Tibial nerve (tissue), 4 donors: ENCODE data around the gene WFDC1. TPM values are rescaled to one million over a fixed set of nuclear protein-coding genes. Genes with fewer than 3 reads are reported as not detected.
A peak's percentile ranks its signal among the peaks of the same experiment; 100 is the strongest.
"Not testable (repeated sequence)": the region's sequence is repeated elsewhere in the genome, so short reads cannot be mapped to it uniquely, and the experiment has no call there.

Source experiments
- DNase-seq, 2 donors: peaks; one replicate each; pipeline ENCODE4 v3.0.0-alpha.2; 2019; ENCODE audit warnings: low spot score in 2 of 2
- H3K27ac ChIP-seq, 4 donors: fragments of 200-600 bp; sonication (generic) in 3 of 4; one replicate each; pipeline ENCODE4 v1.5.1; 2017 to 2019; ENCODE audit warnings: mild to moderate bottlenecking in 1 of 4
- H3K27me3 ChIP-seq, 2 donors: fragments of 200-600 bp; sonication (generic) in 1 of 2; one replicate each; pipeline versions ENCODE4 v1.5.1 to v1.6.0; 2017 to 2019
- H3K36me3 ChIP-seq, 3 donors: fragments of 200-600 bp; sonication (generic); one replicate each; pipeline ENCODE4 v1.5.1; 2018 to 2019
- H3K4me1 ChIP-seq, 4 donors: fragments of 200-600 bp; sonication (generic) in 3 of 4; one replicate each; pipeline ENCODE4 v1.5.1; 2017 to 2019
- H3K4me3 ChIP-seq, 4 donors: fragments of 200-600 bp; sonication (generic) in 3 of 4; one replicate each; pipeline ENCODE4 v1.5.1; 2017 to 2019; ENCODE audit warnings: mild to moderate bottlenecking in 1 of 4, moderate library complexity in 1 of 4
- H3K9me3 ChIP-seq, 4 donors: fragments of 200-600 bp; sonication (generic) in 3 of 4; one replicate each; pipeline ENCODE4 v1.5.1; 2017 to 2019
- EP300 ChIP-seq, 2 donors: sonication (generic); formaldehyde crosslinking; IDR thresholded peaks; one replicate each; pipeline ENCODE4 v1.6.1; 2017; ENCODE audit warnings: antibody characterized with exemption in 2 of 2, mild to moderate bottlenecking in 1 of 2
- POLR2A ChIP-seq, 2 donors: fragments of 450-650 bp; IDR thresholded peaks; one replicate each; pipeline ENCODE4 v1.6.1; 2017; ENCODE audit warnings: antibody characterized with exemption in 2 of 2, mild to moderate bottlenecking in 2 of 2, moderate library complexity in 2 of 2
- WGBS, 2 donors: methylation state at CpG; one replicate each; pipeline ENCODE4 v1.1.5; 2018; 5-methylcytosine and 5-hydroxymethylcytosine counted together
- total RNA-seq, 4 donors: library from RNA; depleted of rRNA; stranded (reverse); fragments of >200 nt; gene quantifications; one replicate each; pipeline ENCODE4 v1.1.0, GENCODE V29; 2016
- TF ChIP-seq, protein P1 (sequence below), 5 experiments: fragments of 200-600 bp in 3 of 5; fragments of 450-650 bp in 2 of 5; sonication (generic) in 3 of 5; IDR thresholded peaks; one replicate each; pipeline ENCODE4 v1.5.1; 2016 to 2019; ENCODE audit warnings: antibody characterized with exemption in 5 of 5, mild to moderate bottlenecking in 3 of 5, moderate library complexity in 2 of 5

WFDC1 gene
- total RNA-seq, 4 donors from 2014 or later, result 3.5 to 4.6 (median 4.2) TPM

DNA sequence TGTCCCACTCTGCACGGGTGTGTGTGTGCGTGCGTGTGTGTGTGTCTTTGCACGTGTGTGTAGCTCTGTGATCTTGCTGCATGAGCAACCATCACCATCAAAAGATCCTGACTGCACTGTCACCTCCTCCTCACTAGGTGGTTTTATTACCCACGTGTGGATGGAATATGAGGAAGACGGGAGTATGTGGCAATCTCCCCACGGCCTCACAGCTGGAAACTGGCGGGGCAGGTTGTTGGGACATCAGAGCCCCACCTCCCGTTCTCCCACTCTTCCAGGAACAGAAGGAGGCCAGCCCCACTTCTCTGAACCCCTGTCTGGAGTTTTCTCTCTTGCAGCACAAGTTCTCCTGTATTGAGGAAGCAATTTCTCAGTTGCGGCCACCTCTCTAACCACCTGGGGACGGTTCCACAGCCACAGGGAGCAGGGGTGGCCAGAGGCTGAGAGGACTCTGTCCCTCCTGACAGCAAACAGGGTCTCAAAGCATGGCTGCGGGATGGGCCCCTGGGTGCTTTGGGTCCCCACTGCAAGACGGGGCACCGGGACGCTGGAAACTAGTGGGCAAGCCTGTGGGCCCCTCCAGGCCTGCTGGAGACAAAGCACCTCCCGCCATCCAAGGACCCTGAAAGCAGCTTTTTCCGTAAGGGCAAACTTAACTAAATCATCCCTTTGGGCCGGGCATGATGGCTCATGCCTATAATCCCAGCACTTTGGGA, 45.8 kb downstream of the WFDC1 start:
- Histone ChIP-seq H3K4me1 (no peaks in the 10 kb centered on the region), H3K4me3 (no peak overlapping the region), H3K27me3 (no peaks in the 10 kb centered on the region), H3K9me3 (peaks cover 0 to 28% (median 1%) of the 10 kb centered on the region in 4 donors), H3K36me3 (no peaks in the 10 kb centered on the region), H3K27ac (no peak overlapping the region)
- WGBS, 2 donors, result 75 to 81% methylated on average over 18 of the region's 18 CpGs
- no peak for DNase-seq
- TF ChIP-seq POLR2A (IDR thresholded peaks at IDR 0.05) (no peak), EP300 (IDR thresholded peaks at IDR 0.05) (no peak)
- TF ChIP-seq, protein P1, sequence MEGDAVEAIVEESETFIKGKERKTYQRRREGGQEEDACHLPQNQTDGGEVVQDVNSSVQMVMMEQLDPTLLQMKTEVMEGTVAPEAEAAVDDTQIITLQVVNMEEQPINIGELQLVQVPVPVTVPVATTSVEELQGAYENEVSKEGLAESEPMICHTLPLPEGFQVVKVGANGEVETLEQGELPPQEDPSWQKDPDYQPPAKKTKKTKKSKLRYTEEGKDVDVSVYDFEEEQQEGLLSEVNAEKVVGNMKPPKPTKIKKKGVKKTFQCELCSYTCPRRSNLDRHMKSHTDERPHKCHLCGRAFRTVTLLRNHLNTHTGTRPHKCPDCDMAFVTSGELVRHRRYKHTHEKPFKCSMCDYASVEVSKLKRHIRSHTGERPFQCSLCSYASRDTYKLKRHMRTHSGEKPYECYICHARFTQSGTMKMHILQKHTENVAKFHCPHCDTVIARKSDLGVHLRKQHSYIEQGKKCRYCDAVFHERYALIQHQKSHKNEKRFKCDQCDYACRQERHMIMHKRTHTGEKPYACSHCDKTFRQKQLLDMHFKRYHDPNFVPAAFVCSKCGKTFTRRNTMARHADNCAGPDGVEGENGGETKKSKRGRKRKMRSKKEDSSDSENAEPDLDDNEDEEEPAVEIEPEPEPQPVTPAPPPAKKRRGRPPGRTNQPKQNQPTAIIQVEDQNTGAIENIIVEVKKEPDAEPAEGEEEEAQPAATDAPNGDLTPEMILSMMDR (IDR thresholded peaks at IDR 0.05), result no peak

DNA sequence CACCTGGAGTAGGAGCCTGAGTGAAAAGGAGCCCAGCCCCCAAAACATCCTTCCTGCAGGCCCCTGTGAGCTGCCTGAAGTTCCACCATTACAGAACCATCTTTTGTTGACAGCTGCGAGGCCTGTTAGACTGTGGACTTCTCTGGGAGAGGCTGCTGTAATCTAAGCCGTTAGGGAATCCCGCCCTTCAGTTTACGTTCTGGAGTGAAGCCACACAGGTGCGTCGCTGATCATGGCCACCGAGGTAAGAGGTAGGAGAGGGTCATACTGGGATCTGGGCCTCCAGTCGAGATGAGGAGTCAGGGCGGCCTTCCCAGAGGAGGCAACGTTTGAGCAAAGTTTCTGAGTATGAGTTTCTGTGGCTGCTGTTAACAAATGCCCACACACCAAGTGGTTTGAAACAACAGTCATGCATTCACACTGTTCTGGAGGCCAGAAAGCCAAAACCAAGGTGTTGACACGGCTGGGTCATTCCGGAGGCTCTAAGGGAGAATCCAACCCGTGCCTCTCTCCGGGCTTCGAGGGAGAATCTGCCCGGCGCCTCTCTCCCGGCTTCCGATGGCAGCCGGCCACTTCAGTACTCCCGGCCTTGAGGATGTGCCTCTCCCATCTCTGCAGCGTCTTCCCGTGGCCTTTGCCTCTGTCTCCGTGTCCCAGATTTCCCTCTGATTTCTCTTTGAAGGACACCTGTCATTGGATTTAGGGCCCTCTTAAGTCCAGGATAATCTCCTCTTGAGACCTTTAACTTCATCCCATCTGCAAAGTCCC, 47.0 kb downstream of the WFDC1 start:
- no peak overlapping the region for H3K4me3 ChIP-seq
- peak overlapping the region in 1 of 4 donors; percentile 2 for H3K27ac ChIP-seq
- TF ChIP-seq, protein P1 (IDR thresholded peaks at IDR 0.05), result no peak
- no peak for TF ChIP-seq EP300 (IDR thresholded peaks at IDR 0.05)
- TF ChIP-seq POLR2A (IDR thresholded peaks at IDR 0.05), result no peak
- DNase-seq, result no peak
- no peaks in the 10 kb centered on the region for H3K4me1 ChIP-seq
- WGBS, 2 donors, result 86 to 90% methylated on average over 24 of the region's 24 CpGs
- H3K9me3 ChIP-seq, result peaks cover 0 to 16% (median under 1%) of the 10 kb centered on the region in 4 donors
- H3K27me3 ChIP-seq, result no peaks in the 10 kb centered on the region
- no peaks in the 10 kb centered on the region for H3K36me3 ChIP-seq

DNA sequence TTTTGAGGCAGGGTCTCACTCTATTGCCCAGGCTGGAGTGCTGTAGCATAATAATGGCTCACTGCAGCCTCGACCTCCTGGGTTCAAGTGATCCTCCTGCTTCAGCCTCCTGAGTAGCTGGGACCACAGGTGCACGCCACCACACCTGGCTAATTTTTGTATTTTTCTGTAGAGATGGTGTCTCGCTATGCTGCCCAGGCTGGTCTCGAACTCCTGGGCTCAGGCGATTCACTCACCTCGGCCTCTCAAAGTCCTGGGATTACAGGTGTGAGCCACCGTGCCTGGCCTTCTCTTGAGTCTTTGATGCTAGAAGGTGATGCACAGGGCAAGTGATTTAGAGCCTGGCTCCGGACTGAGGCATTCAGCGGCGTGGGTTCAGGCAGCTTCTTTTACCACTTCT, 49.1 kb downstream of the WFDC1 start:
- not testable (repeated sequence) for H3K36me3 ChIP-seq, DNase-seq, H3K9me3 ChIP-seq, H3K4me3 ChIP-seq, H3K4me1 ChIP-seq, H3K27me3 ChIP-seq, H3K27ac ChIP-seq
- WGBS, 2 donors, result 93 to 96% methylated on average over 10 of the region's 10 CpGs

DNA sequence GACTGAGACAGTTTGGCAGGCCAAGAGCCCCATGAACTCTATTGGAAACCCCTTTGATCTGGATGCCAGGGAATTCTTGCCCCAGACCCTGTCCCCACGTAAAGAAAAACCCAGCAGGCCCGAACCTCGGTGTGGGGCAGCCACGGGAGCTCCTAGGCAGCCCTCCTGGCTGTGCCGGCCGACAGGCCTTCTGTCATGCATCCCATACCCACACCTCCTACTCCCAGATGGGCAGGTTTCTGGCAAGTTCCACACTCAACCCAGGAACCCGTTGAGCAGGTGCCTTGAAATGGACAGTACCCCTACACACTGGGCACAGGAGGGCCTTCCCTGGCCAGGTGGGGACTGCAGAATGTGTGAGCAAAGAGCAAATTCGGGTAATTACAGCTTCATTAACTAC, 50.1 kb downstream of the WFDC1 start:
- no peak for DNase-seq
- no peaks in the 10 kb centered on the region for H3K9me3 ChIP-seq
- no peak overlapping the region for H3K4me3 ChIP-seq
- no peaks in the 10 kb centered on the region for H3K4me1 ChIP-seq
- H3K36me3 ChIP-seq, result no peaks in the 10 kb centered on the region
- TF ChIP-seq EP300 (IDR thresholded peaks at IDR 0.05) (no peak), POLR2A (IDR thresholded peaks at IDR 0.05) (no peak)
- TF ChIP-seq, protein P1 (IDR thresholded peaks at IDR 0.05), result no peak
- no peak overlapping the region for H3K27ac ChIP-seq
- WGBS, 2 donors, result 87 to 92% methylated on average over 8 of the region's 8 CpGs
- no peaks in the 10 kb centered on the region for H3K27me3 ChIP-seq

DNA sequence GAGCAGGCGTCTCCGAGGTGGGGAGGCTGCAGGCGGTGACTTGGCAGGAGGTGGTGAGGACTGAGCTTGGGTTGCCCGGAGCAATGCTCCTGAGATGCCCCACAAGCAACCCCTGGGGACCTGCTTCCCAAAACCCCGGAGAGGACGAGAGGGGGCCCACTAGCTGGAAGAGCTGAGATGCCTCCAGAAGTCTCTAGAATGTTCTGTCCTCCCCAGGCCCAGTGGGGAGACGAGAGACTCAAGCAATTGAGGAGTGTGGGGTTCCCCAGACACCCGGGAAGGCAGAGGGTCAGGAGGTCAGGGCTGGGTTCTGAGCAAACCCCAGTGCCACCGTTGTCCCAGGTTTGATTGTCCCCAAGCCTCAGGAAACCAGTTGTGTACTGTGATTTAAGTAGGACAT, 52.5 kb downstream of the WFDC1 start:
- no peaks in the 10 kb centered on the region for H3K27me3 ChIP-seq
- TF ChIP-seq EP300 (IDR thresholded peaks at IDR 0.05), result no peak
- TF ChIP-seq POLR2A (IDR thresholded peaks at IDR 0.05), result no peak
- TF ChIP-seq, protein P1 (IDR thresholded peaks at IDR 0.05), result no peak
- DNase-seq, result no peak
- no peaks in the 10 kb centered on the region for H3K36me3 ChIP-seq
- 85 to 94% methylated on average over 6 to 9 of the region's 9 CpGs for WGBS, 2 donors
- no peaks in the 10 kb centered on the region for H3K4me1 ChIP-seq
- H3K9me3 ChIP-seq, result no peaks in the 10 kb centered on the region
- no peak overlapping the region for H3K27ac ChIP-seq
- no peak overlapping the region for H3K4me3 ChIP-seq
